NOMO-1 (cell line): ENCODE measurements around the gene SREBF1.

Experiments
- DNase-seq, 2 experiments: peaks; one replicate each; lab custom pipeline; 2025; ENCODE audit not compliant: unreplicated experiment in 2 of 2; lab: John Stamatoyannopoulos, UW

SREBF1 gene

DNA sequence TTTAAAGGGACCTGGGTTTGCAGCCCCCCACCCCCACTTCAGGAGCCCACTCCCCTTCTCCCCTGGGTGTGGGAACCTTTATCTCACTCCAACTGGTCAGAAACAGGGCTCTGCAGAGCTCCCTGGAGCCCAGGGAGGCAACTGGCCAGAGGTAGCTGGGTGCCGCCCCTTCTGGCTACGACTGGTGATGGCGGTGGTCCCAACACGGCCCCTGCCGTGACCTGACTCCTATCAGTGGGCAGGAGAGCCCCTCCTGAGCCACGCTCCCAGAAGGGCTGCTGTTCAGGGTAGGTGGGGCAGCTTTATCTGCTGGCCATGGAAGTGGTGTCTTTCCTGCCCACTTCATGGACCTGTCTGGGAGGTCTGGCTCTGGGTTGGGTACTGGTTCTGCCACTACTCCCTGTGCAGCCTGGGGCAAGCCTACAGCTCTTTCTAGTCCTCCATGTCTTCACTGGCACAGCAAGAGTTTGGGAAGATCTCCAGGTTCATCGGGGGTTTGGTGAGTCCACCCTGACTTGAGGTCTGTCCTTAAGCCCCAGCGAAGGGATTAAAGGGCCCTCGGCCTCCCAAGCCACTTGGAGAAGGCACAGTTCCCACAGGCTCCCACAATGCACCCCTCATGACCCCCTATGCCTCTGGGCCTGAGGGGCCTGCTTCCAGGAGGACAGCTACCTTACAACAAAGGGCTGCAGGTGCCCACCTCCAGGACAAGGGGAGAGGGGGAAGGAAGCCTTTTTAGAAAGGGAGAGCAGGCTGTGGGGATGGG is 5.5 kb upstream of the SREBF1 start:
- no peak for DNase-seq

GRCh38 chr17:17841601-17842025 is 4.8 kb upstream of the SREBF1 start:
- no peak for DNase-seq

DNA sequence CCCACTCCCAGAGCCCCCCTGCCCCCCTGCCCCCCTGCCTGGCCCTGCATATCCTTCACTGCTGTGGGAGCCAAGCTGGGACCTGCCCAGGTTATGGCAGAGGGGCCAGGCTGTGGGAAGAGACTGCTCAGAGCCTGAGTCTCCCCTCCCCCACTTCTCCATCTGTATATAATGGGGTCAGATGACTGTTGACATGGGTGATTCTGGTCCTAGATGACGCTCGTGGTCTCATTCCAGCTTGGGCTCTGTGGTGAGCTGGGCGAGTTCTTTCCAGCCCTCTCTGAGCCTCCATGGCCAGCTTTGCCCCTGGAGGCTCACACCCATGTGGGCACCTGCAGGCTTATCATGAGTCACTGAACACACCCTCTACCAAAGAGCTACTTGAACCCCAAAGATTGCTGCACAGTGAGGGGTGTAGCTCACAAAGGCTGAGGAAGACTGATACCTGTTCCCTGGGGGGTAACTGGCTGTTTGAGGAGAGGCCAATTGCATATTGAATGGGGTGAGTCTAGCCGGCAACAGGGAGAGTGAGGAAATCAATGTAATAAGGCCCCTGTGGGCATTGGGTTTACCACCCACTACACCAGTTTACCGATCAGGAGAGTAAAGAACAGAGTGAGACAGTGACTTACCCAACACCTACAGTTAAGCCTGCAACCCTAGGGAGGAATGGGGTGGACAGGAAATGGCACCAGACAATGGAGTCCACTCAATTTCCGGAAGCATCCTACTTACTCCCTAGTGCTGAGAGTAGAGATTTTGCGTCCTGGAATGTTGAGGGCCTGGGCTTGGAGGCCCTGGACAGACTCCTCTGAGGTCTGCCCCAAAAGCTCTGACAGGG is 4.2 kb upstream of the SREBF1 start:
- peak in 1 of 2 experiments; percentile 10 for DNase-seq

DNA sequence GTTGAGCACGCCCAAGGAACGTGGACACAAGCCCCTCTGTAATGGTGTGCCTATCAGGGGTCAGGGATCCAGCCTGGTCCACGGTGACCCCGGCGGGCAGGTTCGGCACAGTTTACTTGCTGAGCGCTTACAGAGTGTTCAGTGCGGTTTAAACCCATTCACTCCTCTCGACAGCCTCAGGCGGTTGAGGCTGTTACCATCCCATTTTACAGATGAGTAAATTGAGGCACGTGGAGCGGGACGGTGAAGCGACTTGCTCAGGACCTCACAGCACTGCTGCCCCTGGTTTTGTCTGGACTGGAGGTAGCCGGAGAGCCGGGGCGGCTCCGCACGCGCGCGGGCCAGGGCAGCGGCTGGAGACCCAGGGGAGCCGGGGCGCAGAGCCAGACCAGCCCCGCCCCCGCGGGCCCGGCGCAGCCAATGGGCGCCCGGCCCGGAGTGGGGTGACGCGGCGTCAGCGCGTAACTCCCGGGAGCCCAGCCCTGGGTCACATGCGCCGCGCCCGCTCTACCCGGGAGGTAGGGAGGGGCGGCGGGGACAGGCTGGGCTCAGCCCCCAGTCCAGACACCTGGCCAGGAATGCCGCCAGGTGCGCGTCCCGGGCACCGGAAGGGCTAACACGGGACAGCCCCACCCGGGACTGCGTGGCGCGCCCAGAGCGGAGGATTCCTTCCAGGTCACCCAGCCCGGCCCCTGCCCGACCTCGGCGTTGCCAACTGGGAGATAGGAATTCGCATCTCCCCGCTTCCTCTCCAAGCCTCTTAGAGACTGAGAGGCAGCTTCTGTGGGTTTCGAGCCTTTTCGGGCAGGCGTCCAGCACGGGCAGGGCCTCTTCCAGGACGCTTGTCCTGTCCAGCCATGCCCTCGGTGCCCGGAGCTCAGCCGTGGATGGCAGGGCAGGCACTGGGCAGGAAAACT is 3.3 kb upstream of the SREBF1 start:
- DNase-seq, result peak; percentile 74 to 85

DNA sequence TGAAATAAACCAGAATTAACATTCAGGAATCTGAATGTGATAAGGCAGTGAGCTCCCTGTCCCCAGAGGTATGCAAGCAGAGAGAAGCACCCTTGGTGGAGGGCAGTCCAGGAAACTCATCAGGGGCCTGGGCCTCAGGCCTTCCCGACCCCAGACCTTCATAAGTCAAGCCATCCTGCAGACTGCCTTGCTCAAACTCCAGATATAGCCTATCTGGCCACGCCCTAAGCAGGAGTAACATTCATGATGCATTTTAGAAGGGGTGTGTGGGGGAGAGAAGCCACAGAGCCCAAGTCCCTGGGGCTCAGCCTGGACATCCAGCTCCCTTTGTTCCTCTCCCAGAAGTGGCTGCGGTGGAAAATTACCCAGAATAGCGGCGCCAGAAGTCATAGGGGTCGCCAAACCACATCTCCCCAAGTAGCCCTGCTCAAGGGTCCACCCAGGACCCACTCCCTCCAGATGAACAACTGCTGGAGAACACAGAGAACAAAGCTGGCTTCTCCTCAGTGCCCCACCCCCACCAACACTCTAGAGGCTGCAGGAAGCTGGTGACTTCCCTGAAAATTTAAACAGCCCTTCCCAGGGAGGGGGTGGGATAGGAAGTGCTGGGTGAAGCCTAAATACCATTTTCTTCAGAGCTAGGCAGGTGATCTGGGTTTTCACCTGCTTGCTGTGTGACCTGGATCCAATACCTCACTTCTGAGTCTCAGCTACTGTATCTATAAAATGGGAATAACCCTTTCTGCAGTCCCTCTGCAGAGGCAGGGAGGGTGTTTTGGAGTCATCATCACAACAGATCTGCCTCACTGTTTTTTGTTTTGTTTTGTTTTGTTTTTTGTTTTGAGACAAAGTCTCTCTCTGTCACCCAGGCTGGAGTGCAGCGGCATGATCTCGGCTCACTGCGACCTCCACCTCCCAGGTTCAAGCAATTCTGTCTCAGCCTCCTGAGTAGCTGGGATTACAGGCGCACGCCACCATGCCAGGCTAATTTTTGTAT is 1.5 kb upstream of the SREBF1 start:
- DNase-seq, result peak; percentile 31 to 59

DNA sequence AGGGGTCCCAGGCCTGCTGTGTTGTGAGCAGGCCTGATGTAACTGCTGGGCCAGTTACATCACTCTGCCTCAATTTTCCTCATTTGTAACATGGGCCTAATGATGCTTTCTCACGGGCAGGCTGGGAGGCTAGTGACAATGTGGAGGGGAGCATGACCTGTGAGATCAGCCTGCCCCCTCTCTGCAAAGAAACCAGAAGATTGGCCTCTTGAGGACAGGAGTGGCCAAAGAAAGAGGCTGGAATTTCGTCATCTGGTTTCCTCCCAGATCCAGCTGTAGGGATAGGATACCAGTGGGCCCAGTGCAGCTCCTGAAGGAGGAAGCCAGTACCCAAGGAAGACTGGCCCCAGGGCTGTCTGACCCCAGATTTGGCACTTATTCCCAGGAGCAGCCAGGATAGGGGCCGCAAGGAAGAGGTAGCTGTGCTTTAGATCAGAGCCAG is 615 bp upstream of the SREBF1 start:
- DNase-seq, result no peak

GRCh38 chr17:17836250-17836817 is 452 bp downstream of the SREBF1 start:
- DNase-seq, result peak; percentile 91 to 95

DNA sequence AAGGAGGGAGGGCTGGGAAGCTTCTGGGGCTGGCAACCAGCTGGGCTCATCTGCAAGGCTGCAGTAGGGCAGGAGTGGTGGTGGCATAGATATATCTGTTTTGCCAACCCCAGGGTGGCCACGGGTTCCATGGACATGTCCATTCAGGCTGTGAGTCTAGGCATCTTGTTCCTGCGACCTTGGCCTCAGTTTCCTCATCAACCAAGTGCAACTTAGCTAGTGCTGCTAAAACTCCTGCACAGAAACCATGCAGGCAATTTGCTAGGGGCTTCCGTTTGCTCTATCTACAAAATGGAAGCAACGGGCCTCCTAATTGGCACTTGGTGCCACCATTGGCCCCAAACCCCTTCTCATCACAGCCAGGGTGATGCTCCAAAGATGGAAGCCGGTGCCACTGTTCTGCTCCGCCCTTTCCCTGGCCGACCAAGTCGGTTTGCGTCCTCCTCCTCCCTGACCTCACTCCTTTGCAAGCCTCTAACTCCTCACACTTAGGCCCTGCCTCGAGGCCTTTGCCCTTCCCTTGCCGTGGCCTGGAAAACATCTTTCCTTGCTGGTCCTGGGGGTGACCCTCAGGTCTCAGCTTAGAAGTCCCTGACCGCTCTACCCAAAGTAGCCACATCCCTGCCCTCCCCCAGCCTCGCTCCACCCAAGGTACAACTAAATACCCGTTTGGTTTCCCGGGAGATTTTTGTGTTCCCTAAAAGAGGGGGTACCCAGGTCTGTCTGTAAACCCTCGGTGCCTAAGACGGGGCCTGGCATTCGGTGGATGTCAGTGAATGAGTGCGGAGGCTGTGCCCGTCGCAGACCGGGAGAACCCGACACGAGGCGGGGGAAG is 1.2 kb downstream of the SREBF1 start:
- no peak for DNase-seq

GRCh38 chr17:17834974-17835373 is 1.8 kb downstream of the SREBF1 start:
- DNase-seq, result no peak

- DNase-seq, result no peak
Observed at GRCh38 chr17:17833658-17834357, 3.0 kb downstream of the SREBF1 start.

DNA sequence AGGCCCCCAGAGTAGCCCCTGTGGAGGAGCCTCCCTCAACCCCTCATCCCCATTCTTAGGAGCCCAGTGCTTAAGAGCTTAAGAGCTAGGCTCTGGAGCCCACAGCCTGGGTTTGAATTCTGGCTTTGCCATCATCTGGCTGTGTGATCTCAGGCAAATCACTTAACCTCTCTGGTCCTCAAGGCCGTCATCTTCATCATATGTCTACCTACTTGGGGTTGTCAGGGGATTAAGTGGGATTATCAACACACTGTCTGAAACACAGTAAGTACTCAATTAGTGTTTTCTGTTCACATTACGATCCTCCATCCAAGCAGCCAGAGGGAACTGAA is 4.8 kb downstream of the SREBF1 start:
- DNase-seq, result no peak

GRCh38 chr17:17831208-17832031 is 5.4 kb downstream of the SREBF1 start:
- no peak for DNase-seq

GRCh38 chr17:17830740-17831207 is 6.0 kb downstream of the SREBF1 start:
- DNase-seq, result no peak

- DNase-seq, result no peak
Observed at GRCh38 chr17:17830269-17830567, 6.6 kb downstream of the SREBF1 start.

DNA sequence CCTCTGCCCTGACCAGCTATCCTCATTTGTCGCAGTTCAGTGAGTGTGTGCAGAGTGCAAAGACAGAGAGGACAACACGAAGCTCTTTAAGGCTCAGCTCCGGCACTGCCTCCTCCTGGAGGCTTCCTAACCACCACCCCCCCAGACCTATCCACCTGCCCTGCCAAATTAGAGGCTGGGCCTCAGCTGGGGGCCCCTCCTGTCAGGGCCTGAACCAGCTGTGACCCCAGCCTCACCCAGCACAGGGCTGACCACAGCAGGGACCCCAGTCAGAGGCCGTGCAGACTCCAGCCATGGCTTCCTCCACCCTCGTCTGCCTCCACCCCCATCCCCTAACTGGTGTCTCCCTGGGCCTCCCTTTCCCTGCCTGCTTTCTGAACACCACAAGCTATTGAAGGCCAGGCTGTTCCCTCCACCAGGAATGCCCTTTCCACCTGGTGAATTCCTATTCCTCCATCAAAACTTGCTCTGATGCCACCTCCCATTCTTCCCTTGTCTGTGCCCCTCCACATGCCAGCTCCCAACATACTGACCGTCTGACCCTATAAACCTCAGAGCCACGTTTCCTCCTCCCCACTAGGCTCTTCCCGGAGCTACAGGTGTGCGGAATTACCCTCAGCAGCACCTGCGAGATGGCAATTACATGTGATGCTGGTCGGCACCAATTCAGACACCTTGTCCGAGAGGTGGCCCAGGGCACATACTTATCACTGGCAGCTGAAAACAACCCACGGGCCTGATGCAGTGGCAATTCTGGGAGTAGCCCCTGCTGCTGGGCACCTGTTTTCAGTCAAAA is 8.8 kb downstream of the SREBF1 start:
- no peak for DNase-seq
